GM23338 (cell line): ENCODE measurements around the gene SIL1. TPM values are rescaled to one million over a fixed set of nuclear protein-coding genes. Genes with fewer than 3 reads are reported as not detected.

Experiments
- ATAC-seq: fragments of 200-7000 bp; cut with Tn5 transposase; 3 replicates; pipeline ENCODE4 v1.9.1; 2020
- DNase-seq: peaks from one replicate; pipeline ENCODE4 v3.0.0-alpha.2; 2015; ENCODE audit warnings: low spot score
- H2AFZ ChIP-seq: fragments of 200-600 bp; sonication (generic); 2 replicates; pipeline ENCODE4 v1.8.0; 2016; ENCODE audit warnings: antibody characterized with exemption, mild to moderate bottlenecking, moderate library complexity
- H3F3A ChIP-seq: fragments of 200-600 bp; sonication (generic); replicated peaks from 2 replicates; pipeline ENCODE4 v1.8.0; 2017; ENCODE audit warnings: antibody characterized with exemption, mixed run types, low read depth
- H3K27ac ChIP-seq: fragments of 200-600 bp; sonication (generic); 2 replicates; pipeline ENCODE4 v1.6.1; 2016; ENCODE audit warnings: low read depth
- H3K27me3 ChIP-seq: fragments of 200-600 bp; sonication (generic); 2 replicates; pipeline ENCODE4 v1.8.0; 2016; ENCODE audit warnings: mild to moderate bottlenecking, mixed run types, moderate library complexity; ENCODE audit not compliant: insufficient read depth
- H3K36me3 ChIP-seq: fragments of 200-600 bp; sonication (generic); 2 replicates; pipeline ENCODE4 v1.8.0; 2016; ENCODE audit warnings: mild to moderate bottlenecking; ENCODE audit not compliant: insufficient read depth
- H3K4me1 ChIP-seq: fragments of 200-600 bp; sonication (generic); 2 replicates; pipeline ENCODE4 v1.8.0; 2016; ENCODE audit warnings: mild to moderate bottlenecking, moderate library complexity; ENCODE audit not compliant: insufficient read depth
- H3K4me2 ChIP-seq: fragments of 200-600 bp; sonication (generic); 2 replicates; pipeline ENCODE4 v1.7.1; 2017; ENCODE audit warnings: mixed run types
- H3K4me3 ChIP-seq: fragments of 200-600 bp; sonication (generic); 2 replicates; pipeline ENCODE4 v1.6.1; 2016; ENCODE audit warnings: mixed run types
- H3K79me2 ChIP-seq: fragments of 200-600 bp; sonication (generic); replicated peaks from 2 replicates; pipeline ENCODE4 v1.8.0; 2017; ENCODE audit warnings: mild to moderate bottlenecking; ENCODE audit not compliant: insufficient read depth
- H3K9me2 ChIP-seq: fragments of 200-600 bp; sonication (generic); 2 replicates; pipeline ENCODE4 v1.8.0; 2017; ENCODE audit not compliant: insufficient read depth
- H4K20me1 ChIP-seq: fragments of 200-600 bp; sonication (generic); replicated peaks from 2 replicates; pipeline ENCODE4 v1.8.0; 2017; ENCODE audit warnings: mild to moderate bottlenecking; ENCODE audit not compliant: insufficient read depth
- H3K27ac Mint-ChIP-seq: 2 replicates; pipeline ENCODE4 v1.8.0; 2020; ENCODE audit warnings: inconsistent platforms, mild to moderate bottlenecking, moderate library complexity, mixed read lengths
- H3K27me3 Mint-ChIP-seq: 3 replicates; pipeline ENCODE4 v1.8.0; 2022; ENCODE audit warnings: low read depth, mild to moderate bottlenecking, moderate library complexity, mixed read lengths, inconsistent platforms; ENCODE audit not compliant: insufficient read depth, poor library complexity
- H3K36me3 Mint-ChIP-seq: 3 replicates; pipeline ENCODE4 v1.8.0; 2021; ENCODE audit warnings: low read depth, mild to moderate bottlenecking, inconsistent platforms, moderate library complexity, mixed read lengths
- H3K4me1 Mint-ChIP-seq: 3 replicates; pipeline ENCODE4 v1.8.0; 2020; ENCODE audit warnings: mild to moderate bottlenecking, inconsistent platforms, mixed read lengths
- H3K4me3 Mint-ChIP-seq: 3 replicates; pipeline ENCODE4 v1.8.0; 2021; ENCODE audit warnings: moderate library complexity, mild to moderate bottlenecking, inconsistent platforms, mixed read lengths
- H3K9me3 Mint-ChIP-seq: 3 replicates; pipeline ENCODE4 v1.8.0; 2020; ENCODE audit warnings: moderate library complexity, mild to moderate bottlenecking, inconsistent platforms, mixed read lengths
- CREB1 ChIP-seq: fragments of 250-450 bp; sonication (Bioruptor Pico); IDR thresholded peaks from 2 replicates; pipeline ENCODE4 v1.5.0; 2020; ENCODE audit warnings: low read depth, mild to moderate bottlenecking, moderate library complexity
- EZH2 ChIP-seq: fragments of 200-600 bp; sonication (generic); IDR thresholded peaks from one replicate; pipeline ENCODE4 v1.8.0; 2017; ENCODE audit warnings: antibody characterized with exemption, mild to moderate bottlenecking, low read depth; ENCODE audit not compliant: unreplicated experiment
- NANOG ChIP-seq: IDR thresholded peaks from 2 replicates; pipeline ENCODE4 v1.6.1; 2016; ENCODE audit warnings: antibody characterized with exemption, borderline replicate concordance
- POLR2AphosphoS5 ChIP-seq: IDR thresholded peaks from 2 replicates; pipeline ENCODE4 v1.6.1; 2016; ENCODE audit warnings: antibody characterized with exemption, low read depth
- STAT1 ChIP-seq: IDR thresholded peaks from one replicate; pipeline ENCODE4 v1.6.1; 2016; ENCODE audit warnings: antibody characterized with exemption; ENCODE audit not compliant: unreplicated experiment
- ZNF114 ChIP-seq: fragments of 250-450 bp; sonication (Bioruptor Pico); IDR thresholded peaks from 2 replicates; pipeline ENCODE4 v1.5.0; 2020; ENCODE audit warnings: mild to moderate bottlenecking, moderate library complexity
- ZNF331 ChIP-seq: fragments of 250-450 bp; sonication (Bioruptor Pico); IDR thresholded peaks from 2 replicates; pipeline ENCODE4 v1.5.0; 2020; ENCODE audit warnings: low read depth, mild to moderate bottlenecking, moderate library complexity
- polyA plus RNA-seq: library from polyadenylated mRNA; unstranded; fragments of >200 nt; fragmentation: Nextera tagmentation; extraction: Ambion mirVana; gene quantifications from 2 replicates; pipeline ENCODE4 v1.2.1, GENCODE V29; 2016
- total RNA-seq: library from RNA; depleted of rRNA; stranded (reverse); fragments of >200 nt; shearing (Covaris generic); gene quantifications from 2 replicates; pipeline ENCODE4 v1.2.3, GENCODE V29; 2014
- TF ChIP-seq, protein P1 (sequence below): IDR thresholded peaks from 2 replicates; pipeline ENCODE4 v1.6.1; 2016; ENCODE audit warnings: antibody characterized with exemption
- TF ChIP-seq, protein P2 (sequence below): fragments of 250-450 bp; sonication (Bioruptor Pico); IDR thresholded peaks from 2 replicates; pipeline ENCODE4 v1.5.0; 2020; ENCODE audit warnings: mild to moderate bottlenecking, moderate library complexity
- TF ChIP-seq, protein P3 (sequence below), 2 experiments: fragments of 200-600 bp in 1 of 2; sonication (generic) in 1 of 2; conservative IDR thresholded peaks; 2 replicates each; pipeline versions ENCODE4 v1.5.1 to v1.6.1; 2016 to 2017; ENCODE audit warnings: antibody characterized with exemption in 2 of 2, low read depth in 2 of 2, mild to moderate bottlenecking in 2 of 2, moderate library complexity in 1 of 2

Gene SIL1
- total and polyA plus RNA-seq, 2 experiments from 2014 or later: 5.5 to 5.9 TPM

DNA sequence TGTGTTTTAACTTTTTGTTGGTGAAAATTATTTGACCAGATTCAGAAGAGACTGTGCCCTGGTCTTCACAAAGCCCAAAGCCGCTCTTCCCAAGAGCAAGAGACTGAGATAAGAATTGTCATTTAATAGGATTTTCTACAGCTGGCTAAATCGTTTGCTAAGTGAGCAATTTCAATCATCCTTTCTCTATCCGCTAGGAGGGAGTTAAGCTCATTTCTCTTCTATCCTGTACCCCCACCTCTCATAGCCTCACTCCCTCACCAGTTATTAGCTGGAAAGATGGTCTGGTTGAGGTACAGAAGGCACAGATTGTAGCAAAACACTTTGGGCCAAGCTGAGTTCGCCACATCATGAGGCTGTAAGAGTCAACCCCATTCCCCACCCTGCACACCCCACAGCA lies 43.0 kb upstream of the SIL1 start:
- no peak overlapping the region for H3K27ac ChIP-seq
- H3K4me1 ChIP-seq: 0 out of 2 replicates have a peak, but pooled peaks cover under 1% of the 10 kb centered on the region
- no peak for DNase-seq
- Mint-ChIP-seq H3K27me3 (peaks cover 1% of the 10 kb centered on the region), H3K9me3 (no peaks in the 10 kb centered on the region; the same call in 1 of the 3 replicates), H3K4me1 (peaks cover 6% of the 10 kb centered on the region), H3K4me3 (no peak overlapping the region), H3K36me3 (no peaks in the 10 kb centered on the region), H3K27ac (no peak overlapping the region)
- no peaks in the 10 kb centered on the region for H3K79me2 ChIP-seq
- no peaks in the 10 kb centered on the region for H3F3A ChIP-seq
- ATAC-seq: no peak
- peaks cover 4% of the 10 kb centered on the region; the same call in 1 of the 2 replicates for H3K9me2 ChIP-seq
- H3K36me3 ChIP-seq: no peaks in the 10 kb centered on the region
- no peaks in the 10 kb centered on the region for H3K27me3 ChIP-seq
- no peak overlapping the region; the same call in 1 of the 2 replicates for H2AFZ ChIP-seq
- no peak overlapping the region for H3K4me2 ChIP-seq
- H4K20me1 ChIP-seq: no peaks in the 10 kb centered on the region
- TF ChIP-seq NANOG (no peak), POLR2AphosphoS5 (no peak), ZNF331 (no peak), EZH2 (no peak), CREB1 (CRISPR knock-in tag) (no peak), ZNF114 (no peak), STAT1 (no peak)
- TF ChIP-seq, protein P1, sequence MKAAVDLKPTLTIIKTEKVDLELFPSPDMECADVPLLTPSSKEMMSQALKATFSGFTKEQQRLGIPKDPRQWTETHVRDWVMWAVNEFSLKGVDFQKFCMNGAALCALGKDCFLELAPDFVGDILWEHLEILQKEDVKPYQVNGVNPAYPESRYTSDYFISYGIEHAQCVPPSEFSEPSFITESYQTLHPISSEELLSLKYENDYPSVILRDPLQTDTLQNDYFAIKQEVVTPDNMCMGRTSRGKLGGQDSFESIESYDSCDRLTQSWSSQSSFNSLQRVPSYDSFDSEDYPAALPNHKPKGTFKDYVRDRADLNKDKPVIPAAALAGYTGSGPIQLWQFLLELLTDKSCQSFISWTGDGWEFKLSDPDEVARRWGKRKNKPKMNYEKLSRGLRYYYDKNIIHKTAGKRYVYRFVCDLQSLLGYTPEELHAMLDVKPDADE: no peak
- TF ChIP-seq, protein P2, sequence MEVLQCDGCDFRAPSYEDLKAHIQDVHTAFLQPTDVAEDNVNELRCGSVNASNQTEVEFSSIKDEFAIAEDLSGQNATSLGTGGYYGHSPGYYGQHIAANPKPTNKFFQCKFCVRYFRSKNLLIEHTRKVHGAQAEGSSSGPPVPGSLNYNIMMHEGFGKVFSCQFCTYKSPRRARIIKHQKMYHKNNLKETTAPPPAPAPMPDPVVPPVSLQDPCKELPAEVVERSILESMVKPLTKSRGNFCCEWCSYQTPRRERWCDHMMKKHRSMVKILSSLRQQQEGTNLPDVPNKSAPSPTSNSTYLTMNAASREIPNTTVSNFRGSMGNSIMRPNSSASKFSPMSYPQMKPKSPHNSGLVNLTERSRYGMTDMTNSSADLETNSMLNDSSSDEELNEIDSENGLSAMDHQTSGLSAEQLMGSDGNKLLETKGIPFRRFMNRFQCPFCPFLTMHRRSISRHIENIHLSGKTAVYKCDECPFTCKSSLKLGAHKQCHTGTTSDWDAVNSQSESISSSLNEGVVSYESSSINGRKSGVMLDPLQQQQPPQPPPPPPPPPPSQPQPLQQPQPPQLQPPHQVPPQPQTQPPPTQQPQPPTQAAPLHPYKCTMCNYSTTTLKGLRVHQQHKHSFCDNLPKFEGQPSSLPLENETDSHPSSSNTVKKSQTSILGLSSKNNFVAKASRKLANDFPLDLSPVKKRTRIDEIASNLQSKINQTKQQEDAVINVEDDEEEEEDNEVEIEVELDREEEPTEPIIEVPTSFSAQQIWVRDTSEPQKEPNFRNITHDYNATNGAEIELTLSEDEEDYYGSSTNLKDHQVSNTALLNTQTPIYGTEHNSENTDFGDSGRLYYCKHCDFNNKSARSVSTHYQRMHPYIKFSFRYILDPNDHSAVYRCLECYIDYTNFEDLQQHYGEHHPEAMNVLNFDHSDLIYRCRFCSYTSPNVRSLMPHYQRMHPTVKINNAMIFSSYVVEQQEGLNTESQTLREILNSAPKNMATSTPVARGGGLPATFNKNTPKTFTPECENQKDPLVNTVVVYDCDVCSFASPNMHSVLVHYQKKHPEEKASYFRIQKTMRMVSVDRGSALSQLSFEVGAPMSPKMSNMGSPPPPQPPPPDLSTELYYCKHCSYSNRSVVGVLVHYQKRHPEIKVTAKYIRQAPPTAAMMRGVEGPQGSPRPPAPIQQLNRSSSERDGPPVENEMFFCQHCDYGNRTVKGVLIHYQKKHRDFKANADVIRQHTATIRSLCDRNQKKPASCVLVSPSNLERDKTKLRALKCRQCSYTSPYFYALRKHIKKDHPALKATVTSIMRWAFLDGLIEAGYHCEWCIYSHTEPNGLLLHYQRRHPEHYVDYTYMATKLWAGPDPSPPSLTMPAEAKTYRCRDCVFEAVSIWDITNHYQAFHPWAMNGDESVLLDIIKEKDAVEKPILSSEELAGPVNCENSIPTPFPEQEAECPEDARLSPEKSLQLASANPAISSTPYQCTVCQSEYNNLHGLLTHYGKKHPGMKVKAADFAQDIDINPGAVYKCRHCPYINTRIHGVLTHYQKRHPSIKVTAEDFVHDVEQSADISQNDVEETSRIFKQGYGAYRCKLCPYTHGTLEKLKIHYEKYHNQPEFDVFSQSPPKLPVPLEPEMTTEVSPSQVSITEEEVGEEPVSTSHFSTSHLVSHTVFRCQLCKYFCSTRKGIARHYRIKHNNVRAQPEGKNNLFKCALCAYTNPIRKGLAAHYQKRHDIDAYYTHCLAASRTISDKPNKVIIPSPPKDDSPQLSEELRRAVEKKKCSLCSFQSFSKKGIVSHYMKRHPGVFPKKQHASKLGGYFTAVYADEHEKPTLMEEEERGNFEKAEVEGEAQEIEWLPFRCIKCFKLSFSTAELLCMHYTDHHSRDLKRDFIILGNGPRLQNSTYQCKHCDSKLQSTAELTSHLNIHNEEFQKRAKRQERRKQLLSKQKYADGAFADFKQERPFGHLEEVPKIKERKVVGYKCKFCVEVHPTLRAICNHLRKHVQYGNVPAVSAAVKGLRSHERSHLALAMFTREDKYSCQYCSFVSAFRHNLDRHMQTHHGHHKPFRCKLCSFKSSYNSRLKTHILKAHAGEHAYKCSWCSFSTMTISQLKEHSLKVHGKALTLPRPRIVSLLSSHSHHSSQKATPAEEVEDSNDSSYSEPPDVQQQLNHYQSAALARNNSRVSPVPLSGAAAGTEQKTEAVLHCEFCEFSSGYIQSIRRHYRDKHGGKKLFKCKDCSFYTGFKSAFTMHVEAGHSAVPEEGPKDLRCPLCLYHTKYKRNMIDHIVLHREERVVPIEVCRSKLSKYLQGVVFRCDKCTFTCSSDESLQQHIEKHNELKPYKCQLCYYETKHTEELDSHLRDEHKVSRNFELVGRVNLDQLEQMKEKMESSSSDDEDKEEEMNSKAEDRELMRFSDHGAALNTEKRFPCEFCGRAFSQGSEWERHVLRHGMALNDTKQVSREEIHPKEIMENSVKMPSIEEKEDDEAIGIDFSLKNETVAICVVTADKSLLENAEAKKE: no peak
- TF ChIP-seq, protein P3, sequence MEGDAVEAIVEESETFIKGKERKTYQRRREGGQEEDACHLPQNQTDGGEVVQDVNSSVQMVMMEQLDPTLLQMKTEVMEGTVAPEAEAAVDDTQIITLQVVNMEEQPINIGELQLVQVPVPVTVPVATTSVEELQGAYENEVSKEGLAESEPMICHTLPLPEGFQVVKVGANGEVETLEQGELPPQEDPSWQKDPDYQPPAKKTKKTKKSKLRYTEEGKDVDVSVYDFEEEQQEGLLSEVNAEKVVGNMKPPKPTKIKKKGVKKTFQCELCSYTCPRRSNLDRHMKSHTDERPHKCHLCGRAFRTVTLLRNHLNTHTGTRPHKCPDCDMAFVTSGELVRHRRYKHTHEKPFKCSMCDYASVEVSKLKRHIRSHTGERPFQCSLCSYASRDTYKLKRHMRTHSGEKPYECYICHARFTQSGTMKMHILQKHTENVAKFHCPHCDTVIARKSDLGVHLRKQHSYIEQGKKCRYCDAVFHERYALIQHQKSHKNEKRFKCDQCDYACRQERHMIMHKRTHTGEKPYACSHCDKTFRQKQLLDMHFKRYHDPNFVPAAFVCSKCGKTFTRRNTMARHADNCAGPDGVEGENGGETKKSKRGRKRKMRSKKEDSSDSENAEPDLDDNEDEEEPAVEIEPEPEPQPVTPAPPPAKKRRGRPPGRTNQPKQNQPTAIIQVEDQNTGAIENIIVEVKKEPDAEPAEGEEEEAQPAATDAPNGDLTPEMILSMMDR (conservative IDR thresholded peaks at IDR 0.05; ENCODE audit: low read depth in 2 of 2): no peak
- no peak overlapping the region for H3K4me3 ChIP-seq
